ENCODE results near the gene ERICH6. TPM values are rescaled to one million over a fixed set of nuclear protein-coding genes. Genes with fewer than 3 reads are reported as not detected.

ERICH6 gene
- total RNA-seq, 1 experiment from 2014 or later: not detected

DNA sequence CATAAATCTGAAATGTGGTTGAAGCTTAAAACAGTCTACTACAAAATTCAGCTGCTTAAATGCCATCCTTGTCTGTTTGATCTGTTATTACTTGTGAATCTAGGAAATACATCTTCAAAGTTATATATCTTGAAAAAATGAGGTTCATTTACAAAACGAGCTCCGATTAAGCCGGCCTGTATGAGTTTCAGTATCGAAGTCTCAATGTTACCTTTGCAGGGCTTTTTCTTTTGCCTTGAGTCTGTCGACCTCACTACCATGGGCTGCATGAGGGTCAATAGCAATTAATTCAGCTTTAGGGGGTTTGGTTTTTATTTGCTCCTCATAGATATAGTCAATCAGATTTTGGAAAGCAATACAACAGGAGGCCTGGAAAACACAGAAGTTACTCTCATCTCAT is 23.2 kb downstream of the ERICH6 start:
- no peak overlapping the region for H3K27ac ChIP-seq
- DNase-seq: no peak

DNA sequence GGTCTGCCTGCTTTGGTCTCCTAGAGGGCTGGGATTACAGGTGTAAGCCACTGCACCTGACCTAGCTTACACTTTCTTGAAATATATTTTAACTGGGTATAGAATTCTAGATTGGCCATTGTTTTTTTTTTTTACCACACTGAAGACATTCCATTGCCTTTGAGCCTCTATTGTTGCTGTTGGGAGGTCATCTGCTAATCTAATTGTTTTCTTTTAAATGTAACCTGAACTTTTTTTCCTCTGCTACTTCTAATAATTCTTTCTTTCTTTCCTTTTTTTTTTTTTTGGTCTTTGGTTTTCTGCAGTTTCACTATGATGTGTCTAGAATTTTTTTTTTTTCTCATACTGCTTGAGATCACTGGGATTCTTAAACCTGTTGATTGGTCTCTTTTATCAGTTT is 28.1 kb downstream of the ERICH6 start:
- Histone ChIP-seq H3K27ac (no peak overlapping the region), H3K27me3 (ENCODE audit: insufficient read depth, low read depth) (no peaks in the 10 kb centered on the region), H3K4me1 (replicated peaks; ENCODE audit: insufficient read depth) (no peaks in the 10 kb centered on the region), H3F3A (ENCODE audit: insufficient read depth, low read depth) (no peaks in the 10 kb centered on the region), H3K4me2 (no peak overlapping the region), H3K36me3 (ENCODE audit: low read depth) (no peaks in the 10 kb centered on the region), H3K79me2 (ENCODE audit: low read depth) (no peaks in the 10 kb centered on the region), H3K4me3 (no peak overlapping the region; the same call in 1 of the 2 replicates), H4K20me1 (ENCODE audit: insufficient read depth) (no peaks in the 10 kb centered on the region), H2AFZ (no peak overlapping the region), H3K9me3 (ENCODE audit: insufficient read depth, low read depth) (peaks cover 16% of the 10 kb centered on the region), H3K9me2 (ENCODE audit: insufficient read depth) (no peaks in the 10 kb centered on the region)
- POLR2A ChIA-PET (ENCODE audit: unreplicated experiment): no interaction called here
- TF ChIP-seq EZH2 (IDR thresholded peaks at IDR 0.05; ENCODE audit: low read depth): no peak
- TF ChIP-seq, protein P1, sequence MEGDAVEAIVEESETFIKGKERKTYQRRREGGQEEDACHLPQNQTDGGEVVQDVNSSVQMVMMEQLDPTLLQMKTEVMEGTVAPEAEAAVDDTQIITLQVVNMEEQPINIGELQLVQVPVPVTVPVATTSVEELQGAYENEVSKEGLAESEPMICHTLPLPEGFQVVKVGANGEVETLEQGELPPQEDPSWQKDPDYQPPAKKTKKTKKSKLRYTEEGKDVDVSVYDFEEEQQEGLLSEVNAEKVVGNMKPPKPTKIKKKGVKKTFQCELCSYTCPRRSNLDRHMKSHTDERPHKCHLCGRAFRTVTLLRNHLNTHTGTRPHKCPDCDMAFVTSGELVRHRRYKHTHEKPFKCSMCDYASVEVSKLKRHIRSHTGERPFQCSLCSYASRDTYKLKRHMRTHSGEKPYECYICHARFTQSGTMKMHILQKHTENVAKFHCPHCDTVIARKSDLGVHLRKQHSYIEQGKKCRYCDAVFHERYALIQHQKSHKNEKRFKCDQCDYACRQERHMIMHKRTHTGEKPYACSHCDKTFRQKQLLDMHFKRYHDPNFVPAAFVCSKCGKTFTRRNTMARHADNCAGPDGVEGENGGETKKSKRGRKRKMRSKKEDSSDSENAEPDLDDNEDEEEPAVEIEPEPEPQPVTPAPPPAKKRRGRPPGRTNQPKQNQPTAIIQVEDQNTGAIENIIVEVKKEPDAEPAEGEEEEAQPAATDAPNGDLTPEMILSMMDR (conservative IDR thresholded peaks at IDR 0.05): no peak
- no peak for DNase-seq
- CTCF ChIA-PET: no interaction called here
- no TSS peak for BruUV-seq (replicated peaks)
- intact Hi-C loops (cut with micrococcal nuclease; ENCODE audit: unreplicated experiment): no loop called here

More for the DNA sequence above, 23.2 kb downstream of the ERICH6 start:
- CTCF ChIA-PET: no interaction called here
- Histone ChIP-seq H4K20me1 (ENCODE audit: insufficient read depth) (no peaks in the 10 kb centered on the region), H2AFZ (no peak overlapping the region), H3K79me2 (ENCODE audit: low read depth) (no peaks in the 10 kb centered on the region), H3K27me3 (ENCODE audit: insufficient read depth, low read depth) (no peaks in the 10 kb centered on the region), H3F3A (ENCODE audit: insufficient read depth, low read depth) (no peaks in the 10 kb centered on the region), H3K4me2 (no peak overlapping the region), H3K4me3 (no peak overlapping the region), H3K4me1 (replicated peaks; ENCODE audit: insufficient read depth) (no peaks in the 10 kb centered on the region), H3K9me3 (ENCODE audit: insufficient read depth, low read depth) (peaks cover 10% of the 10 kb centered on the region; the same call in 1 of the 2 replicates), H3K36me3 (ENCODE audit: low read depth) (no peaks in the 10 kb centered on the region), H3K9me2 (ENCODE audit: insufficient read depth) (no peaks in the 10 kb centered on the region)
- TF ChIP-seq EZH2 (IDR thresholded peaks at IDR 0.05; ENCODE audit: low read depth): no peak
- TF ChIP-seq, protein P1 (conservative IDR thresholded peaks at IDR 0.05): no peak
- POLR2A ChIA-PET (ENCODE audit: unreplicated experiment): no interaction called here
- no TSS peak for BruUV-seq (replicated peaks)
- intact Hi-C loops (cut with micrococcal nuclease; ENCODE audit: unreplicated experiment): no loop called here

DNA sequence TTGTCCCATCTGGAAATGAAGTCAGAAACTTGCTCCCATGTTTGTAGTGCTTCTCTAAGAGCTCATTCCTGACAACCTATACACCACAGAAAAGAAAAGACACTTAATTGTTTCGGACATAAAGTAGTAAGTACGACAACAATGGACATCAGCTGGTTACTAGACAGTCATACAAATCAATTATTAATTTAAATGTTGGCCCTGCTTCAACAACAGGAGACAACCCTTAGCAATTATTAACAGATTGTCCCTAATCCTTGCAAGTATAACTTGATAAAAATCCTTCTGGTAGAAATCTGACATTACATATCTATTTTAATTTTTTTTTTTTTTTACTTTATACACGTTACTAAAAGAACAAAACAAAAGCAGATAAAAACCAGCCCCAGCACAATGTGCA is 29.8 kb downstream of the ERICH6 start:
- no peaks in the 10 kb centered on the region for H4K20me1 ChIP-seq (ENCODE audit: insufficient read depth)
- intact Hi-C loops (cut with micrococcal nuclease; ENCODE audit: unreplicated experiment): no loop called here
- H2AFZ ChIP-seq: no peak overlapping the region
- no peak overlapping the region for H3K27ac ChIP-seq
- H3K36me3 ChIP-seq (ENCODE audit: low read depth): no peaks in the 10 kb centered on the region
- BruUV-seq (replicated peaks): no TSS peak
- ChIA-PET CTCF (interaction anchor here (0.6 kb wide), 1 partner anchor 454 kb away, joined by 3 read pairs; no protein-coding TSS in a partner anchor), POLR2A (ENCODE audit: unreplicated experiment) (no interaction called here)
- TF ChIP-seq, protein P1 (conservative IDR thresholded peaks at IDR 0.05): no peak
- no peak for TF ChIP-seq EZH2 (IDR thresholded peaks at IDR 0.05; ENCODE audit: low read depth)
- no peaks in the 10 kb centered on the region for H3F3A ChIP-seq (ENCODE audit: insufficient read depth, low read depth)
- no peak overlapping the region for H3K4me2 ChIP-seq
- H3K79me2 ChIP-seq (ENCODE audit: low read depth): no peaks in the 10 kb centered on the region
- no peak overlapping the region for H3K4me3 ChIP-seq
- peaks cover 16% of the 10 kb centered on the region for H3K9me3 ChIP-seq (ENCODE audit: insufficient read depth, low read depth)
- DNase-seq: no peak
- H3K4me1 ChIP-seq (replicated peaks; ENCODE audit: insufficient read depth): no peaks in the 10 kb centered on the region
- no peaks in the 10 kb centered on the region for H3K9me2 ChIP-seq (ENCODE audit: insufficient read depth)
- no peaks in the 10 kb centered on the region for H3K27me3 ChIP-seq (ENCODE audit: insufficient read depth, low read depth)

All from PC-9 (cell line).